ENCODE measurements around the gene PRSS33. TPM values are rescaled to one million over a fixed set of nuclear protein-coding genes. Genes with fewer than 3 reads are reported as not detected.

The PRSS33 gene
- total and polyA plus RNA-seq, 8 donors: not detected

DNA sequence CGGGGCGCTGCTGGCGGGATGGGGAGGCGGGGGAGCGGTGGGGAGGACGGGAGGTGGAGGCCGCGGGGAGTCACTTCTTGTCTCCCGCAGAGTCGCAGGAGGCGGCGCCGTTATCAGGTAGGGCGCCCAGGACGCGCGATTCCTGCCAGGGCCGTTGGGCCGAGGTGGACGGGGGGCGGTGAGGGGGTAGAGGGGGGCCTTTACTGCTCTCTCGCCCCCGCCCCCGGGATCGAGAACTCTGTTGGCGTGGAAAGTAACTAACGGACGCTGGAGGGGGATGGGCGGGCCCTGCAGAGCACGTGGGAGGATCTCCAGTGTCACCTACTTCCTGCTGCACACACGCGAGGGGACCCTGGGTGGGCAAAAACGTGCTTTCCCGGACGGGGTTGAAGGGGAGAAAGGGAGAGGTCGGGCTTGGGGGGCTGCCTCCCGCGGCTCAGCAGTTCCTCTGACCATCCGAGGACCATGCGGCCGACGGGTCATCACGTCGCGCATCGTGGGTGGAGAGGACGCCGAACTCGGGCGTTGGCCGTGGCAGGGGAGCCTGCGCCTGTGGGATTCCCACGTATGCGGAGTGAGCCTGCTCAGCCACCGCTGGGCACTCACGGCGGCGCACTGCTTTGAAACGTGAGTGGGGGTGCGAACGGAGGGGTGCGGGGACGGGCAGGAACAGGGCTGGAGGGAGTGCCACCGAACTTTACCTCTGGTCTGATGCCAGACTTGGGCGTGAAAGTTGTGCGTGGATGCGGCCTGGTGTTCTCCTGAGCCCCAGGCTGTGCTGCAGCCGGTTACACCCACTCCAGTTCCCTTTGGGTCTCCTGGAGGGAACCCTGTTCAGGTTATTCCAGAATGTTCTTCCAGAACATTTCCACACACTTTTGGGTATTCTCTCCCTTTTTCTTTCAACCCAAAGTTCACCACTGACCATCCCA is 30.2 kb upstream of the PRSS33 start:
- TF ChIP-seq POLR2A (IDR thresholded peaks at IDR 0.05): no peak
- TF ChIP-seq EP300 (IDR thresholded peaks at IDR 0.05): no peak
- no peak for TF ChIP-seq POLR2AphosphoS5 (IDR thresholded peaks at IDR 0.05)
- TF ChIP-seq, protein P1, sequence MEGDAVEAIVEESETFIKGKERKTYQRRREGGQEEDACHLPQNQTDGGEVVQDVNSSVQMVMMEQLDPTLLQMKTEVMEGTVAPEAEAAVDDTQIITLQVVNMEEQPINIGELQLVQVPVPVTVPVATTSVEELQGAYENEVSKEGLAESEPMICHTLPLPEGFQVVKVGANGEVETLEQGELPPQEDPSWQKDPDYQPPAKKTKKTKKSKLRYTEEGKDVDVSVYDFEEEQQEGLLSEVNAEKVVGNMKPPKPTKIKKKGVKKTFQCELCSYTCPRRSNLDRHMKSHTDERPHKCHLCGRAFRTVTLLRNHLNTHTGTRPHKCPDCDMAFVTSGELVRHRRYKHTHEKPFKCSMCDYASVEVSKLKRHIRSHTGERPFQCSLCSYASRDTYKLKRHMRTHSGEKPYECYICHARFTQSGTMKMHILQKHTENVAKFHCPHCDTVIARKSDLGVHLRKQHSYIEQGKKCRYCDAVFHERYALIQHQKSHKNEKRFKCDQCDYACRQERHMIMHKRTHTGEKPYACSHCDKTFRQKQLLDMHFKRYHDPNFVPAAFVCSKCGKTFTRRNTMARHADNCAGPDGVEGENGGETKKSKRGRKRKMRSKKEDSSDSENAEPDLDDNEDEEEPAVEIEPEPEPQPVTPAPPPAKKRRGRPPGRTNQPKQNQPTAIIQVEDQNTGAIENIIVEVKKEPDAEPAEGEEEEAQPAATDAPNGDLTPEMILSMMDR (IDR thresholded peaks at IDR 0.05): no peak
- Histone ChIP-seq H3K27me3 (peaks cover 0 to 81% (median 3%) of the 10 kb centered on the region in 3 donors), H3K9me3 (no peaks in the 10 kb centered on the region), H3K4me3 (peak overlapping the region in 1 of 4 donors; percentile 3), H3K36me3 (no peaks in the 10 kb centered on the region), H3K27ac (no peak overlapping the region), H3K4me1 (no peaks in the 10 kb centered on the region)
- no peak for DNase-seq
- intact Hi-C loops (cut with DNase I; ENCODE audit: low total_unique reads): no loop called here
- WGBS, 5 donors: 61 to 75% (median 72%) methylated on average over 48 to 68 of the region's 68 CpGs

DNA sequence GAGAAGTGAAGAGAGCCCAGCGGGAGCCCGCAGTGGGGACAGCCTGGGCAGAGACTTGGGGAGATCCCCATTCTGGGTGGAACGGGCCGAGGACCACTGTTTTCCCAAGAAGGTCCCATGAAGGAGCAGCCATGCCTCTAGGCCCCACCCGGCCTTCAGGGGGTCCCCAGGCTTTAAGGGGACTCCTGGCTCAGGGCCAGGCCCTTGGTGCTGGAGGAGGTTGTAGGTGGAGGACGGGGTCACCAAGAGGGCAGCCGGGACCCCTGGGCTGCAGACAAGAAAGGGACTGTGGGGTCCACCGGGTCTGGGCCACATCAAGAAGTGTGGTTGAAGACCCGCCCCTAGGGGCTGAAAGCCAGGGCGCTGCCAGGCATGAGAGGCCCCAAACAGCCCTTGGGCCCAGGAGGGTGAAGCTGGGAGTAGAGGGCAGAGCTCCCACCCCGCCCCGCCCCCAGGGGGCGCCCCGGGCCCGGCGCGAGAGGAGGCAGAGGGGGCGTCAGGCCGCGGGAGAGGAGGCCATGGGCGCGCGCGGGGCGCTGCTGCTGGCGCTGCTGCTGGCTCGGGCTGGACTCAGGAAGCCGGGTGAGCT is 29.5 kb upstream of the PRSS33 start, which contains the start of gene PRSS21:
Gene PRSS21, plus strand, starts transcription at position 487 of the 589 bp plus-strand sequence. Its CDS starts 32 bp downstream, at position 519.
- no peak within 1 kb of the TSS for H3K27ac ChIP-seq
- no peak for TF ChIP-seq POLR2A (IDR thresholded peaks at IDR 0.05)
- TF ChIP-seq, protein P1 (IDR thresholded peaks at IDR 0.05): peak in 1 of 7 experiments; percentile 26

DNA sequence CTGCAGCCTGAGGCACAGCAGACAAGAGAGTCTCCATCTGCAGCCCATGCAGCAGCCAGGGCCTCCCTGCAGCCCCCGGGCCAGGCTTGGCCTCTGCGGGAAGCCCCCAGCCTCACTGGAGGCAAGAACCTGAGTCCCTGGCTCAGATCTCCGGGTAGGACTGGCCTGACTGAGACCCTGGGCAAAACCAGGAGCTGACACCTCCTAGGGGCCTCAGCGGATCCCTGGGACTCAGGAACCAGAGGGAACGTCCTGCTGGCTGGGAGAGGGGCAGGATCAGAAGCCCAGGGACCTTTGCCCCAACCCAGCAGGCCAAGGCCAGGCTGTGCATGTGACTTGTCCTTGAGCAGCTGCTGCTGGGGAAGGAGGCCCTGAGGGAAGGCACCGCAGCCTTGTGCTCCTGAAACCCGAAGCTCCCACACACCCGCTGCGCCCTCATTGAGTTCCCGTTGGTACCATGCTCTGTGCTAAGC is 28.0 kb upstream of the PRSS33 start:
- H3K4me3 ChIP-seq: no peak overlapping the region
- no peaks in the 10 kb centered on the region for H3K36me3 ChIP-seq
- H3K4me1 ChIP-seq: peaks cover 0 to 7% (median 0%) of the 10 kb centered on the region in 4 donors
- no peak for DNase-seq
- H3K27me3 ChIP-seq: peaks cover 0 to 81% (median 3%) of the 10 kb centered on the region in 3 donors
- 78 to 89% (median 87%) methylated on average over 7 to 10 of the region's 10 CpGs for WGBS, 5 donors
- TF ChIP-seq POLR2AphosphoS5 (IDR thresholded peaks at IDR 0.05) (no peak), EP300 (IDR thresholded peaks at IDR 0.05) (no peak), POLR2A (IDR thresholded peaks at IDR 0.05) (no peak)
- TF ChIP-seq, protein P1 (IDR thresholded peaks at IDR 0.05): no peak
- H3K27ac ChIP-seq: no peak overlapping the region
- H3K9me3 ChIP-seq: no peaks in the 10 kb centered on the region
- intact Hi-C loops (cut with DNase I; ENCODE audit: low total_unique reads): no loop called here

More for the DNA sequence above, 29.5 kb upstream of the PRSS33 start, which contains the start of gene PRSS21:
- Histone ChIP-seq H3K4me3 (peak within 1 kb of the TSS in 1 of 4 donors; percentile 3), H3K4me1 (peaks cover 0 to 2% (median 0%) of the 10 kb centered on the region in 4 donors), H3K27me3 (peaks cover 0 to 83% (median 3%) of the 10 kb centered on the region in 3 donors), H3K36me3 (no peaks in the 10 kb centered on the region), H3K9me3 (no peaks in the 10 kb centered on the region)
- WGBS, 5 donors: 62 to 88% (median 68%) methylated on average over 10 to 28 of the region's 28 CpGs
- DNase-seq: no peak
- intact Hi-C loops (cut with DNase I; ENCODE audit: low total_unique reads): no loop called here

DNA sequence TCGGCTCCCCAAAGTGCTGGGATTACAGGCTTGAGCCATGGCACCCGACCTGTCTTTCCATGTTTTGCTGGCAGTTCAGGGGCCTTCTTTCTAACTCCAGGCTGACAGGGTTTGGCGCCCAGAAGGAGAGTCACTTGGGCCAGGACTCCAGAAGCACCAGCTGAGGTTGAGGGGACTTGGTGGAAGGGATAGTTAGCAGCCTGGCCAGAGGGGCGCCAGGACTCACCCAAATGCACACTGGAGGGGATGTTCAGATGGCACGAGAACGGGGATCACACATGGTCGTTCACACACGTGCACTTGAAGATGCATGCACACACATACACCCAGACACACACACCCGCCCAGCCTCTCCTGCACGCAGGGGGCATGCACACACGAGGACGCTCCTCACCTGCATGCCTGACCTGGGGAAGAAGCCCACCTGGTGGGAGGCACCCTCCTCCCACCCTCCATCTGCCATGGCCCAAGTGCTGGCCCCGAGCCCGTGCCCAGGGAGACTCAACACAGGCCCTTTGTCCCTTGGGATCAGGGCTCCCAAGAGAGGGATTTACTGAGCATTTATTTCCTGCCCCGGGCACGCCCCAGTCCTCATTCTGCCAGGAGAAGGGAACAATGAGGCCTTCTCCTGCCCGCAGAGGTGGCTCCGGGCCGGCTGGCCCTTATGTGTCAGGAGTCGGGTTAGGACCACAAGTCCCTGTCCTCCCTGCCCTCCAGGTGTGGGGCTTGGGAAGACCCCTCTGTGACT is 27.4 kb upstream of the PRSS33 start:
- DNase-seq: no peak
- TF ChIP-seq POLR2AphosphoS5 (IDR thresholded peaks at IDR 0.05) (no peak), EP300 (IDR thresholded peaks at IDR 0.05) (no peak), POLR2A (IDR thresholded peaks at IDR 0.05) (no peak)
- TF ChIP-seq, protein P1 (IDR thresholded peaks at IDR 0.05): no peak
- Histone ChIP-seq H3K4me3 (no peak overlapping the region), H3K36me3 (no peaks in the 10 kb centered on the region), H3K9me3 (no peaks in the 10 kb centered on the region), H3K27ac (no peak overlapping the region), H3K4me1 (peaks cover 0 to 7% (median 0%) of the 10 kb centered on the region in 4 donors), H3K27me3 (peaks cover 0 to 81% (median 0%) of the 10 kb centered on the region in 3 donors)
- intact Hi-C loops (cut with DNase I; ENCODE audit: low total_unique reads): no loop called here
- 79 to 86% (median 80%) methylated on average over 17 to 20 of the region's 20 CpGs for WGBS, 5 donors
